K562 (cell line): ENCODE data around the gene PPP1R13L. TPM values are rescaled to one million over a fixed set of nuclear protein-coding genes. Genes with fewer than 3 reads are reported as not detected.

ENCODE experiments used
- CEBPG ChIP-seq, 3 experiments: fragments of 200-800 bp in 1 of 3; sonication (Bioruptor generic) in 1 of 3; sonication (generic) in 1 of 3; formaldehyde crosslinking in 1 of 3; IDR thresholded peaks in 2 of 3; conservative IDR thresholded peaks in 1 of 3; 2 replicates each; pipeline versions ENCODE4 v1.6.1 to v1.8.0; 2016 to 2022; ENCODE audit warnings: missing compliant biosample characterization in 2 of 3, missing genetic modification characterization in 2 of 3, mild to moderate bottlenecking in 1 of 3, missing genetic modification reagents in 1 of 3
- NFXL1 ChIP-seq: fragments of 450-650 bp; formaldehyde crosslinking; IDR thresholded peaks from 2 replicates; pipeline ENCODE4 v1.4.0; 2021; ENCODE audit warnings: mild to moderate bottlenecking
- NRF1 ChIP-seq, 2 experiments: fragments of 450-650 bp; IDR thresholded peaks in 1 of 2; conservative IDR thresholded peaks in 1 of 2; 2 replicates each; pipeline ENCODE4 v1.6.1; 2014; ENCODE audit warnings: mild to moderate bottlenecking in 2 of 2
- ZFP30 ChIP-seq: fragments of 250-450 bp; sonication (Bioruptor Pico); IDR thresholded peaks from 2 replicates; pipeline ENCODE4 v1.8.0; 2022; ENCODE audit warnings: moderate library complexity, mild to moderate bottlenecking, inconsistent platforms, borderline replicate concordance
- ZNF146 ChIP-seq: IDR thresholded peaks from one replicate; pipeline ENCODE4 v1.6.1; 2018; ENCODE audit warnings: missing compliant biosample characterization; ENCODE audit not compliant: unreplicated experiment
- polyA plus RNA-seq, 8 experiments: library from polyadenylated mRNA; depleted of rRNA in 4 of 8; stranded (reverse) in 5 of 8; unstranded in 3 of 8; fragments of >200 nt; fragmentation: Nextera tagmentation in 2 of 8; fragmentation: Illumina TruSeq in 1 of 8; extraction: Ambion mirVana in 2 of 8; extraction: Trizol in 1 of 8; gene quantifications; 2 replicates each; pipeline versions ENCODE4 v1.2.1 to v1.2.3, GENCODE V29; 2011 to 2014; ENCODE audit warnings: inconsistent platforms in 1 of 8, missing spikeins in 1 of 8
- total RNA-seq, 7 experiments: library from RNA; depleted of rRNA in 6 of 7; stranded (reverse); fragments of >200 nt in 6 of 7; fragmentation: Illumina TruSeq in 2 of 7; extraction: Trizol in 2 of 7; gene quantifications; 2 replicates each; pipeline versions ENCODE4 v1.2.1 to v1.2.3, GENCODE V29; 2011 to 2021; ENCODE audit warnings: low replicate concordance in 1 of 7
- TF ChIP-seq, protein P1 (sequence below): sonication (generic); formaldehyde crosslinking; IDR thresholded peaks from 2 replicates; pipeline ENCODE4 v1.8.0; 2022; ENCODE audit warnings: mild to moderate bottlenecking, missing genetic modification reagents
- TF ChIP-seq, protein P2 (sequence below), 2 experiments: fragments of 250-450 bp in 1 of 2; fragments of 450-650 bp in 1 of 2; sonication (Bioruptor Pico) in 1 of 2; IDR thresholded peaks; 2 replicates each; pipeline versions ENCODE4 v1.6.1 to v1.8.0; 2016 to 2021; ENCODE audit warnings: mild to moderate bottlenecking in 2 of 2, moderate library complexity in 2 of 2, missing compliant biosample characterization in 1 of 2, missing genetic modification characterization in 1 of 2
- TF ChIP-seq, protein P3 (sequence below): fragments of 250-450 bp; sonication (Bioruptor Pico); IDR thresholded peaks from 2 replicates; pipeline ENCODE4 v1.5.0; 2021
- TF ChIP-seq, protein P4 (sequence below): fragments of 250-450 bp; sonication (Bioruptor Pico); IDR thresholded peaks from 2 replicates; pipeline ENCODE4 v1.4.0; 2020; ENCODE audit warnings: borderline replicate concordance
- TF ChIP-seq, protein P5 (sequence below): fragments of 250-450 bp; sonication (Bioruptor Pico); IDR thresholded peaks from 2 replicates; pipeline ENCODE4 v1.9.0; 2021; ENCODE audit warnings: mild to moderate bottlenecking
- TF ChIP-seq, protein P6 (sequence below): sonication (generic); formaldehyde crosslinking; IDR thresholded peaks from 2 replicates; pipeline ENCODE4 v1.8.1; 2023; ENCODE audit warnings: mild to moderate bottlenecking, missing genetic modification reagents

The PPP1R13L gene
- total and polyA plus RNA-seq, 9 of the 15 experiments (the other 6 are each of a cell fraction or from before 2014, with no cell fraction given), result 0.32 to 6.7 (median 2.0) TPM

DNA sequence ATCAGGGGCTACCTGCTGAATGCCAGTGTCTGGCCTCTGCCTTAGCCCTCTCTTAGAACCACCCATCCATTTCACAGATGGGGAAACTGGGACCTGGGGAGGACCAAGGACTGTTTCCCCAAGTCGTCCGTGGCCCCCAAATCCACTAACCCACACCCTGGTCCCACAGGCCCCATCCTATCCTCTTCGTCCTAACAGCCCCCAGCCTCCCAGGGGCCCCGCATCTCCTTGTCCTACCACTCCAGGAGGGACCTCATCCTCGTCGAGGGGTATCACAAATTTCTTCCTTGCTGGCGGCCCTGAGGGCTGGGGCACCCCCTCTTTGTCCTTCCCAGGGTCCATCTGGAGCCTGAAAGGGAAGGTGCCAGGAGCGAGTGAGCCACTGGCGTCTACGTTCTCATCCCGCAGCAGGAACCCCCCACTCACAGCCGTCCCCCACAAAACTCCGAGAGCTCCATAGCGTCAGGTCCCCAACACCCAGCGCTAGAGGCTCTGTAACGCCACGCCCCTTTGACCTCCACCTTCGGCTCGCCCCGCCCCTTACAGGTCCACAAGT is 18.2 kb upstream of the PPP1R13L start (continued):
- TF ChIP-seq, protein P1, sequence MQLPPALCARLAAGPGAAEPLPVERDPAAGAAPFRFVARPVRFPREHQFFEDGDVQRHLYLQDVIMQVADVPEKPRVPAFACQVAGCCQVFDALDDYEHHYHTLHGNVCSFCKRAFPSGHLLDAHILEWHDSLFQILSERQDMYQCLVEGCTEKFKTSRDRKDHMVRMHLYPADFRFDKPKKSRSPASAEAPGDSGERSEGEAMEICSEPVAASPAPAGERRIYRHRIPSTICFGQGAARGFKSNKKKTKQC (CRISPR knock-in tag), result 0 out of 2 replicates have a peak, but pooled peaks have one; percentile 21
- TF ChIP-seq ZNF146 (CRISPR knock-in tag) (no peak), NRF1 (conservative IDR thresholded peaks at IDR 0.05 in 1 of 2, IDR thresholded peaks at IDR 0.05 in 1 of 2) (no peak), CEBPG (CRISPR knock-in tag; IDR thresholded peaks at IDR 0.05) (no peak), CEBPG (tag; conservative IDR thresholded peaks at IDR 0.05 in 1 of 2, IDR thresholded peaks at IDR 0.05 in 1 of 2) (no peak), NFXL1 (CRISPR knock-in tag) (no peak), ZFP30 (CRISPR knock-in tag) (no peak)
- TF ChIP-seq, protein P2, sequence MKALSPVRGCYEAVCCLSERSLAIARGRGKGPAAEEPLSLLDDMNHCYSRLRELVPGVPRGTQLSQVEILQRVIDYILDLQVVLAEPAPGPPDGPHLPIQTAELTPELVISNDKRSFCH (CRISPR knock-in tag; IDR thresholded peaks at IDR 0.05), result no peak
- TF ChIP-seq, protein P2 (tag; IDR thresholded peaks at IDR 0.05), result no peak
- TF ChIP-seq, protein P3, sequence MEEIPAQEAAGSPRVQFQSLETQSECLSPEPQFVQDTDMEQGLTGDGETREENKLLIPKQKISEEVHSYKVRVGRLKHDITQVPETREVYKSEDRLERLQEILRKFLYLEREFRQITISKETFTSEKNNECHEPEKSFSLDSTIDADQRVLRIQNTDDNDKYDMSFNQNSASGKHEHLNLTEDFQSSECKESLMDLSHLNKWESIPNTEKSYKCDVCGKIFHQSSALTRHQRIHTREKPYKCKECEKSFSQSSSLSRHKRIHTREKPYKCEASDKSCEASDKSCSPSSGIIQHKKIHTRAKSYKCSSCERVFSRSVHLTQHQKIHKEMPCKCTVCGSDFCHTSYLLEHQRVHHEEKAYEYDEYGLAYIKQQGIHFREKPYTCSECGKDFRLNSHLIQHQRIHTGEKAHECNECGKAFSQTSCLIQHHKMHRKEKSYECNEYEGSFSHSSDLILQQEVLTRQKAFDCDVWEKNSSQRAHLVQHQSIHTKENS (CRISPR knock-in tag), result no peak
- TF ChIP-seq, protein P4, sequence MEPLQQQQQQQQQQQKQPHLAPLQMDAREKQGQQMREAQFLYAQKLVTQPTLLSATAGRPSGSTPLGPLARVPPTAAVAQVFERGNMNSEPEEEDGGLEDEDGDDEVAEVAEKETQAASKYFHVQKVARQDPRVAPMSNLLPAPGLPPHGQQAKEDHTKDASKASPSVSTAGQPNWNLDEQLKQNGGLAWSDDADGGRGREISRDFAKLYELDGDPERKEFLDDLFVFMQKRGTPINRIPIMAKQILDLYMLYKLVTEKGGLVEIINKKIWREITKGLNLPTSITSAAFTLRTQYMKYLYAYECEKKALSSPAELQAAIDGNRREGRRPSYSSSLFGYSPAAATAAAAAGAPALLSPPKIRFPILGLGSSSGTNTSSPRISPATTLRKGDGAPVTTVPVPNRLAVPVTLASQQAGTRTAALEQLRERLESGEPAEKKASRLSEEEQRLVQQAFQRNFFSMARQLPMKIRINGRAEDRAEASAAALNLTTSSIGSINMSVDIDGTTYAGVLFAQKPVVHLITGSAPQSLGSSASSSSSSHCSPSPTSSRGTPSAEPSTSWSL (CRISPR knock-in tag), result no peak
- TF ChIP-seq, protein P5, sequence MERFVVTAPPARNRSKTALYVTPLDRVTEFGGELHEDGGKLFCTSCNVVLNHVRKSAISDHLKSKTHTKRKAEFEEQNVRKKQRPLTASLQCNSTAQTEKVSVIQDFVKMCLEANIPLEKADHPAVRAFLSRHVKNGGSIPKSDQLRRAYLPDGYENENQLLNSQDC (CRISPR knock-in tag), result no peak
- TF ChIP-seq, protein P6, sequence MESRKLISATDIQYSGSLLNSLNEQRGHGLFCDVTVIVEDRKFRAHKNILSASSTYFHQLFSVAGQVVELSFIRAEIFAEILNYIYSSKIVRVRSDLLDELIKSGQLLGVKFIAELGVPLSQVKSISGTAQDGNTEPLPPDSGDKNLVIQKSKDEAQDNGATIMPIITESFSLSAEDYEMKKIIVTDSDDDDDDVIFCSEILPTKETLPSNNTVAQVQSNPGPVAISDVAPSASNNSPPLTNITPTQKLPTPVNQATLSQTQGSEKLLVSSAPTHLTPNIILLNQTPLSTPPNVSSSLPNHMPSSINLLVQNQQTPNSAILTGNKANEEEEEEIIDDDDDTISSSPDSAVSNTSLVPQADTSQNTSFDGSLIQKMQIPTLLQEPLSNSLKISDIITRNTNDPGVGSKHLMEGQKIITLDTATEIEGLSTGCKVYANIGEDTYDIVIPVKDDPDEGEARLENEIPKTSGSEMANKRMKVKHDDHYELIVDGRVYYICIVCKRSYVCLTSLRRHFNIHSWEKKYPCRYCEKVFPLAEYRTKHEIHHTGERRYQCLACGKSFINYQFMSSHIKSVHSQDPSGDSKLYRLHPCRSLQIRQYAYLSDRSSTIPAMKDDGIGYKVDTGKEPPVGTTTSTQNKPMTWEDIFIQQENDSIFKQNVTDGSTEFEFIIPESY (CRISPR knock-in tag), result no peak
- TF ChIP-seq, all 486 proteins: peak for 5
